ENCODE measurements around the gene LRP1B.

DNA sequence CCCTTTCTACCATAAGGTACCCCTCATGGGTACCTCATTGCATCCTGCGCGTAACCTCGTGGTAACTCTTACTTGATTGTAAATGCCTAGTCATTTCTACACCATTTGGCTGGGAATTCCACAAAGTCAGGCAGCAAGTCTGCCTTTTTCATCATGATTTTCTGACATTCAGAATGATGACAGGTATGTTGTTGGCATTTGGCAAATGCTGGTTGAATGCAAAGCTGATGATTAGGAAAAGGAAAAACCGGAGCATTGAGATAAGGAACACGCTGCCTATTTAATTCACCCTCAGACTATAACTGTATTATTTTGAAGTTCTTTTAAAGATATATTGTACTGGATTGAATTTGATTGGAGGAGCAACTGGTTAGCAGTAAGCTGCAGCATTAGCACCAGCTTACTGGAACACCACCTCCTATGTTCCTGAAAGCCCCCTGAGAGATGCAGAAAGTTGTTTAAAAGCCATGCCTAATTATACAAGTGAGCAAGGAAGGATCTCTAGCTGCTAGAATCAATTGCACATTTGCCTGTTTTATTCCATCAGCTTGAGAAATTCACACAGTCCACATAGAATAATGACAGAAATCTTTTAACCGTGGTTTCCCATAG lies 520.1 kb downstream of the LRP1B start:
- TF ChIP-seq, protein P1, sequence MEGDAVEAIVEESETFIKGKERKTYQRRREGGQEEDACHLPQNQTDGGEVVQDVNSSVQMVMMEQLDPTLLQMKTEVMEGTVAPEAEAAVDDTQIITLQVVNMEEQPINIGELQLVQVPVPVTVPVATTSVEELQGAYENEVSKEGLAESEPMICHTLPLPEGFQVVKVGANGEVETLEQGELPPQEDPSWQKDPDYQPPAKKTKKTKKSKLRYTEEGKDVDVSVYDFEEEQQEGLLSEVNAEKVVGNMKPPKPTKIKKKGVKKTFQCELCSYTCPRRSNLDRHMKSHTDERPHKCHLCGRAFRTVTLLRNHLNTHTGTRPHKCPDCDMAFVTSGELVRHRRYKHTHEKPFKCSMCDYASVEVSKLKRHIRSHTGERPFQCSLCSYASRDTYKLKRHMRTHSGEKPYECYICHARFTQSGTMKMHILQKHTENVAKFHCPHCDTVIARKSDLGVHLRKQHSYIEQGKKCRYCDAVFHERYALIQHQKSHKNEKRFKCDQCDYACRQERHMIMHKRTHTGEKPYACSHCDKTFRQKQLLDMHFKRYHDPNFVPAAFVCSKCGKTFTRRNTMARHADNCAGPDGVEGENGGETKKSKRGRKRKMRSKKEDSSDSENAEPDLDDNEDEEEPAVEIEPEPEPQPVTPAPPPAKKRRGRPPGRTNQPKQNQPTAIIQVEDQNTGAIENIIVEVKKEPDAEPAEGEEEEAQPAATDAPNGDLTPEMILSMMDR (IDR thresholded peaks at IDR 0.05), result no peak
- no peak for TF ChIP-seq POLR2A (IDR thresholded peaks at IDR 0.05)
